H1 (cell line): ENCODE data around the gene ZNF397. TPM values are rescaled to one million over a fixed set of nuclear protein-coding genes. Genes with fewer than 3 reads are reported as not detected.
A peak's percentile ranks its signal among the peaks of the same experiment; 100 is the strongest.

Experiments used
- CTCF ChIA-PET: fragments of 300-600 bp; sonication (Branson Sonifier 250); formaldehyde crosslinking; loops from one replicate; lab custom pipeline; 2021; ENCODE audit not compliant: partially characterized antibody; lab: Charles Lee
- POLR2A ChIA-PET: fragments of 300-600 bp; sonication (Branson Sonifier 250); formaldehyde crosslinking; loops from one replicate; lab custom pipeline; 2021; ENCODE audit warnings: inconsistent platforms; ENCODE audit not compliant: partially characterized antibody; lab: Charles Lee
- DNase-seq, 2 experiments: peaks; one replicate each; pipeline versions ENCODE4 v3.0.0 to v3.0.0-alpha.2; 2010 to 2022; ENCODE audit warnings: low spot score in 2 of 2, low read depth in 1 of 2, mixed read lengths in 1 of 2
- FAIRE-seq: peaks from 2 replicates; lab custom pipeline; 2011; peaks lifted over from hg19 to GRCh38; lab: Jason Lieb, UNC
- H2AFZ ChIP-seq: 2 replicates; pipeline ENCODE4 v1.8.1; 2012; ENCODE audit warnings: low read length, inconsistent platforms
- H2AK5ac ChIP-seq: 2 replicates; pipeline ENCODE4 v1.6.1; 2013; ENCODE audit warnings: low read depth, low read length
- H2BK120ac ChIP-seq: replicated peaks from 2 replicates; pipeline ENCODE3; 2013; ENCODE audit warnings: low read depth, low read length, inconsistent platforms
- H2BK12ac ChIP-seq: 2 replicates; pipeline ENCODE4 v1.6.1; 2013; ENCODE audit warnings: low read depth, low read length
- H2BK15ac ChIP-seq: 2 replicates; pipeline ENCODE4 v1.6.1; 2013; ENCODE audit warnings: low read length
- H2BK20ac ChIP-seq: 2 replicates; pipeline ENCODE4 v1.6.1; 2013; ENCODE audit warnings: low read length
- H2BK5ac ChIP-seq: 2 replicates; pipeline ENCODE4 v1.6.1; 2013; ENCODE audit warnings: low read depth, low read length
- H3K14ac ChIP-seq: 2 replicates; pipeline ENCODE4 v1.6.1; 2013; ENCODE audit warnings: inconsistent platforms; ENCODE audit not compliant: insufficient read length
- H3K18ac ChIP-seq: 2 replicates; pipeline ENCODE4 v1.6.1; 2013; ENCODE audit warnings: low read length; ENCODE audit errors: extremely low read depth
- H3K23ac ChIP-seq: 2 replicates; pipeline ENCODE4 v1.6.1; 2013; ENCODE audit warnings: inconsistent platforms; ENCODE audit not compliant: insufficient read length
- H3K23me2 ChIP-seq: 2 replicates; pipeline ENCODE4 v1.6.1; 2013; ENCODE audit warnings: low read depth, low read length
- H3K27ac ChIP-seq: 2 replicates; pipeline ENCODE4 v1.6.1; 2011; ENCODE audit warnings: low read depth, low read length, inconsistent platforms
- H3K27me3 ChIP-seq, 4 experiments: replicated peaks in 1 of 4; 1 replicate in 1 of 4; 2 replicates in 3 of 4; pipeline versions ENCODE4 v1.6.1 to v1.8.1; 2011 to 2013; ENCODE audit warnings: low read length in 3 of 4, mild to moderate bottlenecking in 3 of 4, inconsistent platforms in 2 of 4, mixed read lengths in 2 of 4, moderate library complexity in 1 of 4; ENCODE audit not compliant: control insufficient read depth in 3 of 4, insufficient read depth in 3 of 4; ENCODE audit errors: extremely low read depth in 1 of 4
- H3K36me3 ChIP-seq, 4 experiments: 2 replicates each; pipeline versions ENCODE4 v1.6.1 to v1.8.1; 2011 to 2013; ENCODE audit warnings: mild to moderate bottlenecking in 4 of 4, low read length in 3 of 4, moderate library complexity in 2 of 4, control low read depth in 1 of 4, inconsistent platforms in 1 of 4; ENCODE audit not compliant: insufficient read depth in 4 of 4, control insufficient read depth in 2 of 4
- H3K4ac ChIP-seq: replicated peaks from 2 replicates; pipeline ENCODE3; 2013; ENCODE audit warnings: low read length, low read depth, mixed read lengths, inconsistent platforms; ENCODE audit not compliant: insufficient read length
- H3K4me1 ChIP-seq, 4 experiments: replicated peaks in 1 of 4; 1 replicate in 1 of 4; 2 replicates in 3 of 4; pipeline versions ENCODE4 v1.6.1 to v1.8.1; 2011 to 2013; ENCODE audit warnings: low read length in 3 of 4, inconsistent platforms in 2 of 4, mixed read lengths in 1 of 4; ENCODE audit not compliant: insufficient read depth in 4 of 4, control insufficient read depth in 3 of 4
- H3K4me2 ChIP-seq, 2 experiments: 2 replicates each; pipeline versions ENCODE4 v1.6.1 to v1.8.1; 2011 to 2013; ENCODE audit warnings: low read depth in 2 of 2, low read length in 2 of 2, control low read depth in 1 of 2, inconsistent platforms in 1 of 2, mild to moderate bottlenecking in 1 of 2; ENCODE audit not compliant: insufficient read depth in 1 of 2
- H3K4me3 ChIP-seq, 4 experiments: fragments of 200-600, 300-600 bp in 1 of 4; sonication (generic), shearing (Covaris generic), sonication (Bioruptor Twin) in 1 of 4; 2 replicates each; pipeline versions ENCODE4 v1.5.1 to v1.8.1; 2011 to 2016; ENCODE audit warnings: low read length in 4 of 4, low read depth in 3 of 4, control low read depth in 2 of 4, inconsistent platforms in 2 of 4, mild to moderate bottlenecking in 2 of 4, mixed read lengths in 1 of 4, moderate library complexity in 1 of 4; ENCODE audit not compliant: insufficient read depth in 2 of 4; ENCODE audit errors: extremely low read depth in 1 of 4
- H3K56ac ChIP-seq: replicated peaks from 2 replicates; pipeline ENCODE3; 2013; ENCODE audit warnings: low read depth, mild to moderate bottlenecking, mixed read lengths, low read length, inconsistent platforms; ENCODE audit not compliant: insufficient read length
- H3K79me1 ChIP-seq: 2 replicates; pipeline ENCODE4 v1.6.1; 2013; ENCODE audit warnings: low read depth, low read length, control low read depth
- H3K79me2 ChIP-seq, 2 experiments: 2 replicates each; pipeline versions ENCODE4 v1.6.1 to v1.8.1; 2012 to 2013; ENCODE audit warnings: low read length in 2 of 2, mild to moderate bottlenecking in 2 of 2, inconsistent platforms in 1 of 2; ENCODE audit not compliant: insufficient read depth in 2 of 2, control insufficient read depth in 1 of 2
- H3K9ac ChIP-seq, 4 experiments: replicated peaks in 1 of 4; 1 replicate in 1 of 4; 2 replicates in 3 of 4; pipeline versions ENCODE4 v1.6.1 to v1.8.1; 2011 to 2013; ENCODE audit warnings: low read depth in 3 of 4, low read length in 3 of 4, control low read depth in 2 of 4, mild to moderate bottlenecking in 2 of 4, moderate library complexity in 2 of 4, inconsistent platforms in 1 of 4; ENCODE audit errors: extremely low read depth in 1 of 4
- H3K9me3 ChIP-seq, 2 experiments: 2 replicates each; pipeline versions ENCODE4 v1.6.1 to v1.8.1; 2012 to 2013; ENCODE audit warnings: mild to moderate bottlenecking in 2 of 2, moderate library complexity in 2 of 2, control low read depth in 1 of 2, inconsistent platforms in 1 of 2, low read depth in 1 of 2, low read length in 1 of 2, mixed read lengths in 1 of 2; ENCODE audit not compliant: insufficient read depth in 2 of 2
- H4K20me1 ChIP-seq, 2 experiments: replicated peaks in 1 of 2; 2 replicates each; pipeline versions ENCODE3 to v1.8.1; 2011 to 2013; ENCODE audit warnings: inconsistent platforms in 2 of 2, low read length in 2 of 2, mild to moderate bottlenecking in 1 of 2; ENCODE audit not compliant: insufficient read depth in 2 of 2, control insufficient read depth in 1 of 2
- H4K5ac ChIP-seq: 2 replicates; pipeline ENCODE4 v1.6.1; 2013; ENCODE audit warnings: low read length, low read depth, mixed read lengths, inconsistent platforms; ENCODE audit not compliant: insufficient read length
- H4K8ac ChIP-seq: 2 replicates; pipeline ENCODE4 v1.8.0; 2013; ENCODE audit warnings: mild to moderate bottlenecking, moderate library complexity, low read length, inconsistent platforms; ENCODE audit not compliant: insufficient read depth; ENCODE audit errors: extremely low read depth
- H4K91ac ChIP-seq: replicated peaks from 2 replicates; pipeline ENCODE3; 2013; ENCODE audit warnings: low read length, mixed read lengths, inconsistent platforms; ENCODE audit not compliant: insufficient read length
- WGBS, 2 experiments: shearing (Covaris generic) in 1 of 2; methylation state at CpG; one replicate each; pipeline versions ENCODE4 v1.1.6 to v1.1.7; 2013 to 2015; ENCODE audit warnings: low lambda C conversion rate in 2 of 2, mixed read lengths in 2 of 2, inconsistent platforms in 1 of 2, low coverage in 1 of 2, missing lambda C conversion rate in 1 of 2; ENCODE audit not compliant: insufficient replicate concordance in 2 of 2, insufficient coverage in 1 of 2, insufficient read length in 1 of 2; ENCODE audit errors: extremely low coverage in 1 of 2, missing lambda C conversion rate in 1 of 2; 5-methylcytosine and 5-hydroxymethylcytosine counted together
- polyA plus RNA-seq, 7 experiments: library from polyadenylated mRNA; depleted of rRNA in 3 of 7; stranded (reverse) in 5 of 7; unstranded in 2 of 7; fragments of >200 nt in 5 of 7; fragments of 200-250 nt in 2 of 7; gene quantifications; 1 replicate in 5 of 7; 2 replicates in 1 of 7; 4 replicates in 1 of 7; pipeline versions ENCODE4 v1.2.1 to v1.2.3, GENCODE V29; 2011 to 2013; ENCODE audit warnings: missing spikeins in 2 of 7, mixed read lengths in 2 of 7
- total RNA-seq: library from RNA; stranded (reverse); fragmentation: NEBNext Ultra II Directional; extraction: Animal tissue kit (Norgen Biotek cat#: 25700); gene quantifications from 2 replicates; pipeline ENCODE4 v1.2.1, GENCODE V29; 2021

The ZNF397 gene
- total and polyA plus RNA-seq, 2 of the 8 experiments (the other 6 are each of a cell fraction or from before 2014, with no cell fraction given): 9.8 to 39.5 TPM

GRCh38 chr18:35201256-35201931, 39.4 kb upstream of the ZNF397 start:
- 90% methylated on average over 5 of the region's 5 CpGs; no CpG with 5 or more reads in 1 of the 2 experiments for WGBS, 2 experiments
- Histone ChIP-seq H3K14ac (no peak overlapping the region), H2BK12ac (no peak overlapping the region), H3K4me2 (no peak overlapping the region), H3K79me1 (no peaks in the 10 kb centered on the region), H2AFZ (peak overlapping the region; percentile 74; the same call in 1 of the 2 replicates), H4K20me1 (no peaks in the 10 kb centered on the region), H3K56ac (no peak overlapping the region), H2AK5ac (no peak overlapping the region), H3K9me3 (peaks cover 6 to 9% of the 10 kb centered on the region in 2 experiments), H4K8ac (no peak overlapping the region), H3K79me2 (no peaks in the 10 kb centered on the region), H4K91ac (no peak overlapping the region), H2BK20ac (no peak overlapping the region), H4K5ac (no peak overlapping the region), H2BK120ac (no peak overlapping the region), H3K4ac (no peak overlapping the region), H3K36me3 (no peaks in the 10 kb centered on the region), H3K9ac (no peak overlapping the region), H2BK5ac (no peak overlapping the region), H3K18ac (no peak overlapping the region), H3K27me3 (no peaks in the 10 kb centered on the region), H3K23me2 (no peaks in the 10 kb centered on the region), H3K4me3 (no peak overlapping the region), H3K27ac (no peak overlapping the region), H3K4me1 (no peaks in the 10 kb centered on the region), H3K23ac (no peak overlapping the region), H2BK15ac (no peak overlapping the region)
- CTCF ChIA-PET: interaction anchor here (0.6 kb wide), 1 partner anchor 105 kb away, joined by 4 read pairs; no protein-coding TSS in a partner anchor
- POLR2A ChIA-PET: interaction anchor here (1.0 to 1.3 kb wide), 2 partner anchors 38 to 39 kb away, joined by 3 read pairs; partner anchors contain the start of gene ZNF397
- DNase-seq (no peak), FAIRE-seq (no peak)
